GM21447 (cell line): Measurements from ENCODE around the gene CAPN15.
"Not testable (repeated sequence)": the region's sequence is repeated elsewhere in the genome, so short reads cannot be mapped to it uniquely, and the experiment has no call there.

Source experiments
- ATAC-seq: cut with Tn5 transposase; IDR thresholded peaks from one replicate; pipeline ENCODE4 v1.9.1; 2021; ENCODE audit not compliant: unreplicated experiment

The CAPN15 gene

GRCh38 chr16:589658-590187 lies 62.2 kb downstream of the CAPN15 start, which contains the start of gene RAB40C:
Gene RAB40C (plus strand): TSS chr16:590066. CDS start chr16:590292, 226 bp downstream.
- ATAC-seq = peak; percentile 76

GRCh38 chr16:590188-590814 lies 62.8 kb downstream of the CAPN15 start:
- no peak for ATAC-seq

- no peak for ATAC-seq
Observed at GRCh38 chr16:590815-591200, 63.3 kb downstream of the CAPN15 start.

GRCh38 chr16:591231-591630 lies 63.7 kb downstream of the CAPN15 start:
- no peak for ATAC-seq

DNA sequence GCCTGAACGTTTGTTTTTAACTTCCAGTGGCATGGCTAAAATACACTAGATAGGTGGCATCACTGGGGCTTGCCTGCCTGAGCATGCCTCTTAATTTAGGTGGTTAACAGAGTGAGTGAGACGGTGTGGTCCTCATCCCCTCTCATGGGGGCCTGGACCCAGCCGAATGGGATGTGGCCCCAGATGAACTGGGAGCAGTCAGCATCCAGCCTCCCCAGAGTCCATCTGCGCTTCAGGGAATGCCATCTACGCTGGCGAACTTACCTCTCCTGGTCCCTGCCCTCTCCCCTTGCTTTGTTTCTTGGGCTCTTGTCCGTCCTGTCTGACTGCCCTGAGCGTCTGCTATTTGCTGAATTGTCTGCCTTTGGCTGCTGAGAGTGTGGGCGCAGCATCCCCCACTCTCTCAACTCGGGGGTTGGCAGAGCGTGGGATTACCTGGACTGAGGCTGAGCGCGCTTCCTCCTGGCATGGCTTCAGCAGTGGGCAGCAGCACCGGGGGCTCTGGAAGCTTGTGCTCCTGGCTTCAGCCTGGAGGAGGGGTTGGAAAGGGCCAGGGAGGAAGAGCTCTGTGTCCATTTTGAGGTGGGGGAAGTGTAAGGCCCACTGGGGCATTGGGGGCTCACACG lies 64.5 kb downstream of the CAPN15 start:
- ATAC-seq = no peak

- no peak for ATAC-seq
Observed at GRCh38 chr16:592518-593306, 65.2 kb downstream of the CAPN15 start.

- ATAC-seq = no peak
Observed at GRCh38 chr16:593406-593805, 65.9 kb downstream of the CAPN15 start.

GRCh38 chr16:593807-594206 lies 66.3 kb downstream of the CAPN15 start:
- no peak for ATAC-seq

GRCh38 chr16:595094-595528 lies 67.6 kb downstream of the CAPN15 start:
- ATAC-seq = no peak

GRCh38 chr16:595942-596735 lies 68.6 kb downstream of the CAPN15 start:
- no peak for ATAC-seq

DNA sequence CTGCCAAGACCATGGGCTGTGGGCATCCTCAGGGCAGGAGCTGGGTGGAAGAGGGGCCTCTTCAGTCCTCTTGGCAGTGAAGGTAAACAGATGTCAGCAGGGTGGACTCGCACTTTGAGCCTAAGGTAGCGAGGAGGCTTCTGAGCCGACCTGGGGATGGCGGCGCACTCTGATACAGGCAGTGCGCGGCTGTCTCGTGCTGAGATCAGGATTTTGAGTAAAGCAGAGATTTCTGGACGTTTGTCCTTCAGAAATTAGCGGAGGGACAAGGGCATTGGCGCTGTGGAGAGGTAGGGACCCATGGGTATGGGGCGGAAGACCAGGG lies 69.2 kb downstream of the CAPN15 start:
- no peak for ATAC-seq

- ATAC-seq = not testable (repeated sequence)
Observed at GRCh38 chr16:597655-598054, 70.1 kb downstream of the CAPN15 start.

DNA sequence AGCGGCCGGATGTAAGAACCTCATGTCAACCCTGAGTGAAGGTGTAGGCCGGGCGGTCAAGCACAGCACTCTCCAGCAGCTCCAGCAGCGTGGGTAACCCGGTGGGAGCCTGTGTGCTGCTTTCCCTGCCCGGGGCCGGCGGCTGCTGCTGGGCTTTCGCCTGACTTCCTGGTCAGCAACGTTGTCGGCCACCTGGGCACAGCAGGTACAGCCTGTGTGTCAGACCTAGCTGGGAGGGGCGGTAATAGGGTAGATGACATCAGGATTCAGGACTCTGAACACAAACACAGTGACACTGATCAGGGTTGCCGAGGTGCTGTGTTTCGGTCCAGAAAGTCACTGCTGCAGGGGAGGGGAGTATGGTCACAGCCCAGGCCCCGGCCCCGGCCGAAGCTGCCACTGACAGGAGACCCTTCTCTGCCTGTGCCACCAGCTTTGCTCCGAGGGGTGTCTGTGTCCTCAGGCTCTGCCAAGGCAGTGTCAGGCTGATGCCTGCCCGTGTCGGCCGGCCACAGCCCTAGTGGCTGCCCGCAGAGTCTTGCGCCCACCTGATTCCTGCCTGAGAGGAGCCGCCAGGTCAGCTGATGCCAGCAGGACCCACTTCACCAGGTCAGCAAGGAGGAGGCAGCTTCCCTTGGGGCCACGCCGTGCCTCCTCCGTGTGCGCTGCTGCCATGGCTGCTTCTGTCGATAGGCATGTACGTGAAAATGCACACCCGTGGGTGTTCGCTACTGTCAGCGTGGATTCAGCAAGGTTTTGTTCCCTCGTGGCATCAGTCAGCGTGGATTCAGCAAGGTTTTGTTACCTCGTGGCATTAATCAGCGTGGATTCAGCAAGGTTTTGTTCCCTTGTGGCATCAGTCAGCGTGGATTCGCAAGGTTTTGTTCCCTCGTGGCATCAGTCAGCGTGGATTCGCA lies 71.6 kb downstream of the CAPN15 start:
- ATAC-seq = no peak

DNA sequence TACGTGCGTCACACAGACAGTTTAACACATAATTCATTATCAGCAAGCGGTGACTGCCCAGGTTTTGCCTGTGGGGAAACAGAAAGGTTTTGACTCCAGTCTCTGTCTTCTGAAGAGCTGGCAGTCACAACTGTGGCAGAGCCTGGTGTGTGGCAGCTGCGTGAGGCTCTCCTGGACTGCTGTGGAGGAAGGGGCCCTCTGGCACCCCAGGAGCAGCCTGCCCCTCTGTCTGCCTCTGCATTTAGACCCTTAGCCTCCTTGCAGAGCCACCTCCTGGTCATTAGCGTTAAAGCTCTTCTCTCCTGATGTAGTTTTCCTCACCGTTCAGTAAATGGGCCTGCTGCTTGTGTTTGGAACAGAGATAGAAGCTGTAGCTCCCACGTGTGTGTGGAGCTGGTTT lies 73.3 kb downstream of the CAPN15 start:
- no peak for ATAC-seq

DNA sequence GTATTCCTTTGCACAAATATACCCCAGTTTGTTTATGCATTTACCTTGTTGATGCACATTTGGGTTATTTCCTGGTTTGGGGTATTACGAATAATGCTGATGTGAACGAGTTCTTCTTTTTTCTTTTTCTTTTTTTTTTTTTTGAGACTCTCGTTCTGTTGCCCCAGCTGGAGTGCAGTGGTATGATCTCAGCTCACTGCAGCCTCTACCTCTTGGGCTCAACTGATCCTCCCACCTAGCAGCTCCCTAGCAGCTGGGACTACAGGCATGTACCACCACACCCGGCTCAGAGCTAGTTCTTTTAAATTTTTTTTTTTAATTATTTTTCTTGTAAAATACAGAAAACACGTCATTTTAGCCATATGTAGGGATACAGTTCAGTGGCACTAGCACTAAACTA lies 76.4 kb downstream of the CAPN15 start:
- no peak for ATAC-seq
